Adipose tissue (tissue), 3 donors: ENCODE results near the gene DLGAP4. TPM values are rescaled to one million over a fixed set of nuclear protein-coding genes. Genes with fewer than 3 reads are reported as not detected.
"Not testable (repeated sequence)": the region's sequence is repeated elsewhere in the genome, so short reads cannot be mapped to it uniquely, and the experiment has no call there.

Experiments used
- H3K27ac ChIP-seq: one replicate; pipeline ENCODE4 v1.5.1; 2013; ENCODE audit warnings: low read depth, low read length
- WGBS, 3 donors: extraction: QIAGEN DNeasy Blood & Tissue Kit; methylation state at CpG; one replicate each; pipeline ENCODE4 v1.1.7; 2013; 5-methylcytosine and 5-hydroxymethylcytosine counted together
- polyA plus RNA-seq, 3 donors: library from polyadenylated mRNA; stranded (reverse); fragments of 200-250 nt; gene quantifications; one replicate each; pipeline ENCODE4 v1.2.3, GENCODE V29; 2013
- donor health status: healthy with polysubstance abuse.
- donor health status: Bipolar disorder and iron deficiency.
- donor health status: healthy.

The DLGAP4 gene
- polyA plus RNA-seq, 3 donors = 20.1 to 41.2 (median 31.9) TPM

DNA sequence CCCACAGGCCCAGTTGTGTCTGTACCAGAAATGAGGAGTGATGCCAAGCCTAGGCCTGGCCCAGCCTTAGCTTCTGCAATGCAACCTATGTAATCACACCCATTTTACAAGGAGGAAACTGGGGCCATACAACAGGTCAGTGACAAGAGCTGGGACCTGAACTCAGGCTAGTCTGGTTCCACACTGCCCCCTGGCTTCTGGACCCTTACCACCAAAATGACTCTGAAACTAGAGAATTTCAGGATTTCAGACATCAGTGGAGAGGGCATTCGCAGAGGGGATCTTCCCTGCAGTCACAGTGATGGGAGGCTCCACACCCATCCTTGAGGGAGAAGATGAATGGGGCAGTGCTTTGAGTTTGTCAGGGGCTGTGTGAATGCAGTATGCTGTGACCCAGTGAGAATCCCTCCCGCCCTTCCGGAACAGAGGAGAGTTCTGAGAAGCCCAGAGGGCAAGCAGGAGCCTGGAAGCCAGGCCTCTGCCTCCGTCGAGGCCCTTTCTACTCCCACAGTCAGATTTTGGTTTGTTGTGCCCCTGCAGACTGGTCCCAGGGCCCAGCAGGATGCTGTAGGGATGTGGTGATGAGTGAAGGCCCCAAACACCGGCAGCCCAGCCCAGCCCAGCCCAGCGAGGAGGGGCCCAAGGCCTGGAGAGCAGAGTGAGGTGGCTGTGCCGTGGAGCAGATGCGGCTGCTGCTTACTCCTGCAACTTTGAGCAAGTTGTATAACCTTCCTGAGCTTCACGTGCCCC, 187.1 kb downstream of the DLGAP4 start:
- H3K27ac ChIP-seq = no peak overlapping the region
- 74 to 77% (median 76%) methylated on average over 10 of the region's 10 CpGs for WGBS, 3 donors

- 53 to 64% (median 53%) methylated on average over 7 of the region's 7 CpGs for WGBS, 3 donors
- H3K27ac ChIP-seq = no peak overlapping the region
Measured at GRCh38 chr20:36493801-36494114, 187.6 kb downstream of the DLGAP4 start.

DNA sequence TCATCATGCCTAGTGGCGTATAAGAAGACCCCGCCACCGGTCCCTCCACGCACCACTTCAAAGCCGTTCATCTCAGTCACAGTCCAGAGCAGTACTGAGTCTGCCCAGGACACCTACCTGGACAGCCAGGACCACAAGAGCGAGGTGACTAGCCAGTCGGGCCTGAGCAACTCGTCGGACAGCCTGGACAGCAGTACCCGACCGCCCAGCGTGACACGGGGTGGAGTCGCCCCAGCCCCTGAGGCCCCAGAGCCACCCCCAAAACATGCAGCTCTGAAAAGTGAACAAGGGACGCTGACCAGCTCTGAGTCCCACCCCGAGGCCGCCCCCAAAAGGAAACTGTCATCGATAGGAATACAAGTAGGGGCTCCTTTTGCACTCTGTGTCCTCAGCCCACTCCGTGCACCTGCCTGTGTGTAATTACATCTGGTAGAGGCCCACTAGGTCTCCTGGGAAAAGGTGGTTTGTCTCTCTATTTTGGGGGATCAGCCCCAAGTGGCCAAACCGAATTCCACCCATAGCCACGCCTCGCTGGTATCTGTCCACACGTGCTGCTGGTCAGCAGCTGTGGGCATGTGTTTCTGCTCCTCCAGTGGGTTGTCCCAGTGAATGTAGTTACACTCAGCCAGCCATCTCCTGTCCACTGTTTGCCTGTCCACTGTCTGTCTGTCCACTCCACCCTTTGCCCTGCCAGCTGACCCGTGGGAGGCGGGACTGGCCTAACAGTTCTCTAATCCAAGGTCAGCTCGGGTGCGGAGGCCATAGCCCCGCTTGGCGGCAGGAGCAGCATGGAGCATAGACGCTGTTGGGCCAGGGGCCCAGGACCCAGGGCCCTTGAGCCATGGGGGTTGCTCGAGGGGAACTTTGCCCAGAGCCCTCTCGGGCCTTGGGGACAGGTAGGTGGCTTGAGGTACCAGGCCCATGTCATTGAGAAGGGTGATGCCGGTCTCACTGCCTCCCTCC, 190.8 kb downstream of the DLGAP4 start:
- no peak overlapping the region for H3K27ac ChIP-seq
- 86 to 95% (median 92%) methylated on average over 30 to 33 of the region's 33 CpGs for WGBS, 3 donors

DNA sequence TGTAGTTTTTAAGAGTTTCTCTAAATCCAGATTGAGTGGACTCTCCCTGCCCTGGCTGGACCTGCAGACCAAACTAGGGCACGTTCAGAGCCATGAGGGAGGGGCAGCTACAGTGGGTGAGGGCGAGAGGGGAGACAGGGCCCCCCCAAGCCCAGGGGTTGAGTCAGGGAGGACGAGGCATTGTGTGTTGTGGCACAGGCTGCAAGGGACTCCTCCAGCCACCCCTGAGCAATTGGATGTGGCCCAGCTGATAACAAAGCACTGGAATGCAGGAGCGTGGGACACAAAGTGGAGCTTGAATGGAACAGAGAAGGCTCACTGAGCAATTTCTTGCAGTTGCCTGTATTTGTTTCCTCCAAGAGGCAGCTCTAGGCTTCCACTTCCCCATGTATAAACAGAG, 191.7 kb downstream of the DLGAP4 start:
- 42 to 78% (median 71%) methylated on average over 4 of the region's 4 CpGs for WGBS, 3 donors
- no peak overlapping the region for H3K27ac ChIP-seq

DNA sequence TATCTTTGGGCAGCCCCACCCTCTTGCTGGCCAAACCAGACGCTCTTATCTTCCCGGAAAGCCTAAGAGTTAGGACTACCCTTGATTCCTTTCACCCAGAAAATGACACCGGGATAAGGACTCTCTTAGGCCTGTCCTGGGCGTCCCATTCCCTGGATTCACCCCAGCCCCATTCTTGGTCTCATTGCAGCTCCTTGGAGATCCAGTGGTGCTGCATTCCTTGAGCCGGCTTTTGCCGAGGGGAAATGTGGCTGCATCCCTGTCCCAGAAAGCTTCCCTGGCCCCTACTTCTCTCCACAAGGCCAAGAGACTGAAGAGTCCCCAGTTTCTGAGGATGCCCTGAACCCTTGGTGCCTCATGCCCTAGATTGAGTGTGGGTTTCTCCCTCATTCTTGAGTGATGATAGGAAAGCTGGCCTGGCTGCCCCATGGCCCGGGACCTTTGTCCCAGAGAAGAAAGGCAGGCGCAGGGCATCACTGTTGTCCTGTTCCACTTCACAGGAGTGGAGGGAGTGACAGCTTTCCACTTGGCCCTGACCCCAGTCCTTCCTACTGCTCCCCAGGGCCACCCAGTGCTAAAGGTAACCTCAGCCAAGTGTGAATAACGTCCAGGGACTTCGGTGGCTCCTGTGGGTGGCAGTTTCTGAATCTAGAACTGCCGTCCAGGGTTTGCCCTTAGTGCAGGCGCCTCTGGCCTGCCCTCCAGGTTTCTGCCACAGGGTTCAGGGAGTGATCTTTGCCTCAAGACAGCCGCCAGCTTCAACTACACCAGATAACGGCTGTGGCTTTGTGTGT, 192.4 kb downstream of the DLGAP4 start:
- no peak overlapping the region for H3K27ac ChIP-seq
- 73 to 82% (median 77%) methylated on average over 14 of the region's 14 CpGs for WGBS, 3 donors

DNA sequence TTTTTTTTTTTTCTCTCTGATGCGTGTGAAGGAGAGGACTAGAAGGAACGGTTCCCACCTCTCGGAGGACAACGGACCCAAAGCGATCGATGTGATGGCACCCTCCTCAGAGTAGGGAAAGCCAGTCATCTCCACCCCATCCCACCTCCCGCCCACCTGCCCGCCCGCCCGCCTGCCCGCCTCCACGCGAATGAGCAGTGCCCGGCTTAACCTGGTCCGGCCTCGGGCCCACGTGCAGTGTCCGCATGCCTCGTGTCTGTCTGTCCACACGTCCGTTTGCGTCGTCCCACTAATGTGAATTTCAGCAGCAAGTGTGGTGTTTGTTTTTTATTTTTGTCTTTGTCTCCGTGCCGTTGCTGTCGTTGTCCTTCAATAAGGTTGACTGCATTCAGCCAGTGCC, 193.1 kb downstream of the DLGAP4 start:
- 91 to 93% (median 92%) methylated on average over 26 of the region's 26 CpGs for WGBS, 3 donors

GRCh38 chr20:36499723-36500501, 193.8 kb downstream of the DLGAP4 start:
- 87 to 92% (median 89%) methylated on average over 31 of the region's 31 CpGs for WGBS, 3 donors
- no peak overlapping the region for H3K27ac ChIP-seq

More for the DNA sequence above, 193.1 kb downstream of the DLGAP4 start:
- no peak overlapping the region for H3K27ac ChIP-seq

DNA sequence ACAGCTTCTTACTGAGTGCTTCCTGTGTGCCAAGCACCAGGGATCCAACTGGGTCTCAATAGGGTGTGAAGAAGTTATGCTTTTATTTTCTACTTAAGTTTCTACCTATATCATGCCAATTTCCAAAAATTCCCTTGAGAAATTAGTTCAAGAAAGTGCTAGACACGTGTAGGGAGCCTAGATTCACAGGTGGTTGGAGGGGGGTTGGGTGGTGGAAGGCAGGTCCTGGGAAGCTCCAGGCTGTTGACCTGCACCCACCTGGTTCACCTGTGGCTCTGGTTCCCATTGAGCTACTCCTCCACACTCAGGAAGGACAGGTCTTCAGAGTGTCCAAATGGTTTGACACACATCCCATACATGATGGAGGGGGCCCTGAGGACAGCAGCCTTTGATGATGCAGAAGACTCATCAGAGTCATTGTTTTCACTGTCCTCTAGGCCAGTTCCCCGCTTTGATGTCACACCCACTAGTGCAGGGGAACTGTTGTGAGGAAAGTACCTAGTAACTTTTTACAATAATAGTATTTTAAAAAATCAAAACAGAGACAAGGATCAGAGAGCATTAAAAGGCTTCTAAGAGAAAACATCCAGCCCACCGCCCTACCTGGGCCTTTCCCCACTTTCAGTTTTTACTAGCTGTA, 195.3 kb downstream of the DLGAP4 start:
- WGBS, 3 donors = 63 to 81% (median 79%) methylated on average over 3 of the region's 3 CpGs
- H3K27ac ChIP-seq = no peak overlapping the region

GRCh38 chr20:36504295-36504694, 198.2 kb downstream of the DLGAP4 start:
- no peak overlapping the region for H3K27ac ChIP-seq
- 85 to 94% (median 91%) methylated on average over 4 of the region's 4 CpGs for WGBS, 3 donors

- WGBS, 3 donors = 42 to 51% (median 42%) methylated on average over 1 of the region's 1 CpG
- no peak overlapping the region for H3K27ac ChIP-seq
Measured at GRCh38 chr20:36506253-36506652, 200.1 kb downstream of the DLGAP4 start.

- no peak overlapping the region for H3K27ac ChIP-seq
Measured at GRCh38 chr20:36507746-36508145, 201.6 kb downstream of the DLGAP4 start.

DNA sequence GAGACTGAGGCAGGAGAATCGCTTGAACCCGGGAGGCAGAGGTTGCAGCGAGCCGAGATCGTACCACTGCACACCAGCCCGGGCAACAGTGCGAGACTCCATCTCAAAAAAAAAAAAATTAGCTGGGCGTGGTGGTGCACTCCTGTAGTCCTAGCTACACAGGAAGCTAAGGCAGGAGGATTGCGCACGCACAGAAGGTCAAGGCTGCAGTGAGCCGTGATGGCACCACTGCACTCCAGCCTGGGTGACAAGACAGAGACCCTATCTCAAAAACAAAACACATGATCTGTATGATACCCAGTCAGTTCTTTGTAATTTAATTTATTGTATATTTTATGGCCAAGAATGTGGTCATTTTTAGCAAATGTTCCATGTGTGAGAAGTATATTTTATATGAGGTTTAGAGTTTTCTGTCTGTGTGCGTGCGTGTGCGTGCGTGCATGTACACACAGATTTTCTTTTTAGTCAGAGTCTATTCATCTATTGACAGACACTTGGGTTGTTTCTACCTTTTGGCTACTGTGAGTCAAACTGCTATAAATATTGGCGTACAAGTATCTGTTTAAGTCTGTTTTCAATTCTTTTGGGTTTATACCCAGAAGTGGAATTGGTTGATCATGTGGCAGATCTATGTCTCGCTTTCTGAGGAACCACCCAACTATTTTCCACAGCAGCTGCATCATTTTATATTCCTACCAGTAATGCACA, 213.0 kb downstream of the DLGAP4 start:
- 95 to 97% (median 96%) methylated on average over 17 of the region's 17 CpGs for WGBS, 3 donors
- H3K27ac ChIP-seq = no peak overlapping the region

More at GRCh38 chr20:36507746-36508145, 201.6 kb downstream of the DLGAP4 start:
- WGBS, 3 donors = 91 to 95% (median 94%) methylated on average over 6 of the region's 6 CpGs

- WGBS, 3 donors = 88 to 95% (median 91%) methylated on average over 2 of the region's 2 CpGs
- no peak overlapping the region for H3K27ac ChIP-seq
Measured at GRCh38 chr20:36519944-36520343, 213.8 kb downstream of the DLGAP4 start.

- H3K27ac ChIP-seq = no peak overlapping the region
- 88 to 95% (median 90%) methylated on average over 1 of the region's 1 CpG for WGBS, 3 donors
Measured at GRCh38 chr20:36521526-36521925, 215.4 kb downstream of the DLGAP4 start.

DNA sequence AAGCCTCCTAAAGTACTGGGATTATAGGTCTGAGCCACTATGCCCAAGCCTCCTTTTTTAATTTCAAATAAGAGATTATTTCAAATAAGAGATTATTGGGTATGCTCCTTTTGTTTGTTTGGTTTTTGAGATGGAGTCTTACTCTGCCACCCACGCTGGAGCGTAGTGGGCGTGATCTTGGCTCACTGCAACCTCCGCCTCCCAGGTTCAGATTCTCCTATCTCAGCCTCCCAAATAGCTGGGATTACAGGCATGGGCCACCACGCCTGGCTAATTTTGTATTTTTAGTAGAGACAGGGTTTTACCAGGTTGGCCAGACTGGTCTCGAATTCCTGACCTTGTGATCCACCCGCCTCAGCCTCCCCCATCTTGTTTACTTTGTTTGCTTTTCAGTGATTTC, 216.3 kb downstream of the DLGAP4 start:
- H3K27ac ChIP-seq = not testable (repeated sequence)
- 92 to 95% (median 93%) methylated on average over 7 of the region's 7 CpGs for WGBS, 3 donors

DNA sequence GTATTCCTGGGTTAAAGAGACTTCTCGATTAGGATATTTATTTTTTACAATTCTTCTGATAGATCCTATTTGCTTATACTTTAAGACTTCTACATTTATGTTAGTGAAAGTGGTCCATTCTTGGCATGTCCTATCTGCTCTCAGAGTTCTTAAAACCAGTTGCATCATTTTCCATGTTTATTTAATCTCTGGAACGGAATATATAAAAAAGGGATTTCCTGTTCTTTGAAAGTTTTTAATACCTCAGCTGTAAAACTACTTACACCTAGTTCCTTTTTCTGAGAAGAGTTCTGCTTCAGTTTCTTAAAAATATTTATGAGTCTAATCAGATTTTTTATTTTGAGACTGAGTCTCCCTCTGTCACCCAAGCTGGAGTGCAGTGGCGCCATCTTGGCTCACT, 217.2 kb downstream of the DLGAP4 start:
- H3K27ac ChIP-seq = no peak overlapping the region
- 61 to 85% (median 62%) methylated on average over 3 of the region's 3 CpGs for WGBS, 3 donors
